HG02852 (cell line): ENCODE measurements around the gene TRAF3IP1.
A peak's percentile ranks its signal among the peaks of the same experiment; 100 is the strongest.

Experiments used
- ATAC-seq: cut with Tn5 transposase; IDR thresholded peaks from one replicate; pipeline ENCODE4 v1.9.1; 2021; ENCODE audit warnings: mild to moderate bottlenecking, moderate library complexity; ENCODE audit not compliant: unreplicated experiment

Gene TRAF3IP1

DNA sequence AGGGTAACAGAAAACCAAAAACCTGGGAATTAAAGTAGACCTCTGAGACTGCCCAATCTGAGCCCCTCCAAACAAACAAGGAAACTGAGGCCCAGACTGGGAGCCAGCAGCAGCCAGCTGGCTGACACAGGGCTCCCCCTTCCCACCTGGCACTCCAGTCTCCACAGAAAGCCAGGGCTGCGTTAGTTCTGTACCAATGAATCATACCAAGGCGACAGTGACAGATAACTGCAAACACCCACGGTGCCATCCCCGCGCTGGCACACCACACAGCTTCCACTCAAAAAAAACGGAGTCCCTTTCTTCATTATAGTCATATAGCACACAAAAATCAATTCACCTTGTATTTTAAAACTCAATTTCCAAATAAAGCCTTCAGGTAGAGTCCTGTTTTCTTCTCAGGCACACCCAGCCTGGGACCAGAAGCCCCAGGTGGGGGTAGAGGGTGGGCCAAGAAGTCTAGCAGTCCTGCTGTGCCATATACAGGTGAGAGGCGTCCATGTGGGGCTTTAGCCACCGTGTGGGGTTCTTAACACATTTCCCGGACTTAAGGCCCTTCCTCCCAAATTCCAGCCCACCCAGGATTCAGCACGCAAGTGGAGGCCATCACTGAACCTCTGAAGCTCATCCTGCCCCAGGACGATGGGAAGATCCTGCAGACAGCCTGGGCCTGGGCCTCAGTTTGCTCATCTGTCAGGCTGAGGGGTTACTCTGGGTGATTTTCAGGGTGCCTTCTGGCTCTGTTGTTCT lies 33.2 kb upstream of the TRAF3IP1 start:
- ATAC-seq, result no peak

- ATAC-seq, result peak; percentile 33
Measured at GRCh38 chr2:238287737-238288649, 32.3 kb upstream of the TRAF3IP1 start, which contains the start of gene PER2. PER2 (minus strand) TSS chr2:238288610; CDS start chr2:238277936, 10,674 bp downstream.

DNA sequence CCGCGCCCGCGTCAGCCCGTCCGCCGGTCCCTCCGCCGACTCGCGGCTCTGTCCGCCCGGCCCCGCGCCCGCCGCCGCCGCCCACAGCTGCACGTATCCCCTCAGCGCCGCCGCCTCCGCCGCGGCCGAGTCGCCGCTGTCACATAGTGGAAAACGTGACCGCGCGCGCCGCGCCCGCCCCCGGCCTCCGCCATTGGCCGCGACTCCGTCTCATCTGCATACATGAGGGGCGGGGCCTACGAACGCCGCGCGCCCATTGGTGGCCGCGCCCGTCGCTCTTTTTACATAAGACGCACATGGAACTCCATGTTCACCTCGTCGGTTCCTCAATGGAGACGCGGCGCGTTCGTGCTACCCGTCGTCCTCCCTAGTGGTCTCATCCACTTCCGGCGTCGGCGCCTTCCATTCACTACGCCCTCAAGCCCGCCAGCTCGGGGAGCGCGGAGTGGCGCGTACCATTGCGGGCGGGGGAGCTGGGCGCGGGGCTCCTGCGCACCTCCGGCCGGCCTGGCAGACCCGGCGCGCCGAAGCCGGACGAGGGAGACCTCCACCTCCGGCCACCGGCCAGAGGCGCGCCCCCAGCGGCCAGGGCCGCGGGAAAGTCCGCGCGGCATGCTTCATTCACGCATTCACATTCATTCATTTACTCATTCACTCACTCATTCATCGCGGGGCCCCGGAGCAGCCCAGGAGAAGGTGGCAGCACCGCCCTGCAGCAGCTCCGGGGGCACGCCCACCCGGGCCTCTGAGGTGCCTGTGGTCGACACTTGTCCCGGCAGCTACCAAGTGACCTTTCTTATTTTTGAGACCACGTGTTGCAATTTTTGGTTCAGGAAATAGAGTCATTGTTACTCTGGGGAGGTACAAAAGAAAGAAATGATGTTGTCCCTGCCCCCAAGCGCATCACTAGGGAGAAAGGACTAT lies 31.4 kb upstream of the TRAF3IP1 start:
- peak; percentile 90 for ATAC-seq

DNA sequence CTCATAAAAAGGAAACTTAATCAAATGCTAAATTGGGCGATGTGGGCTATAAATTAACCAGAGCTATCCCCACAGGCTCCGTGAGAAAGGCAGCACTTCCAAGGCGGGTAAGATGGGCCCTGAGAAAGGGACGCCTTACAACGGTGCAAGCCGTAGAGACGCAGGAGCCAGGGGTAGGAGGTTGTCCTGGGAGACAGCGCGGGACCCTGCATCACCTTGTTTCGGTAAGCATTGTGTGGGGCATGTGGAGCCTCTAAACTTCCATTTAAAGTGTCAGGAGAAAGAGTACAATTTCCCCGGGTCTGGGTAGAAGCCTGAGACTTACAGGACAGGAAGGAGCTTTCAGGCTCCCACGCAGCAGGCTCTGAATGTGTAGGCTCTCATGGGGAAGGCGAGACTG lies 30.7 kb upstream of the TRAF3IP1 start:
- ATAC-seq, result no peak

- no peak for ATAC-seq
Measured at GRCh38 chr2:238290091-238290509, 30.2 kb upstream of the TRAF3IP1 start.

DNA sequence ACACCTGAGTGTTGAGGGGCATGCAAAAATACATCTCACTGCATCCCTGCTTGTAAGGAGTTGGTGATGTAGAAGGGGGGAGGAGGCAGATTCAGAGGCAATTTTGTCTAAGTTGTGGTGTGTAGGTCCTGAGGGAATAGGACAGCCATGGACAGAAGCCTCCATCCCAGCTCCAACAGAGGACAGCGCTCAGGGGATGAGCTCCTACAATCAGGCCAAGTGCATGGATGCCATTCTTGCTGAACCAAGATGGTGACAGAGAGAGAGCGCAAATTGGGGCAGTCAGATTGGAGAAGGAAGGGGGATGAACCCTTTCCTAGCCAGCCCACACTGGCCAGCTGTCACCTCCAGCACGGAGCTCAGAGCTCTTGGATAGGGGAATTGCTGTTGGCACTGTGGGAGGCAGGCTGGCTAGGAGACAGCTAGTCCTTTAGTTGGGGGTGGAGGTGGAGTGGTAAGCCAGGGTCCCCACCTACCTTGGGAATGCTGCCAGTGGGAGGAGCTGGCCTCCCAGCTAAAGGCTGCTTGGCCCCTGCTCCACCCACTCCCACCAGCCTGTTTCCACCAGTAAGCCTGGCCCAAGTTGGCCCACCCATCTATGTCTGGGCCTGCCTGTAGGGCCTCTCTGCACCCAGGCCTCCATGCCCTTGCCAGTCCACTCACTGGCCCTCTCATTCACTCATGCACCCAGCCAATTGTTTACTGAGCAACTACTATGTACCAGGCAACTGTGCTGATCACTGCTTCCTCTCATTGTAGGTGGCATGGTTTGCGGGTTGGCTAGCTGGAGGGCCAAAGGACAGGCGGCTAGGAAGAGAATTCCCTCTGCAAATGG lies 29.4 kb upstream of the TRAF3IP1 start:
- no peak for ATAC-seq

DNA sequence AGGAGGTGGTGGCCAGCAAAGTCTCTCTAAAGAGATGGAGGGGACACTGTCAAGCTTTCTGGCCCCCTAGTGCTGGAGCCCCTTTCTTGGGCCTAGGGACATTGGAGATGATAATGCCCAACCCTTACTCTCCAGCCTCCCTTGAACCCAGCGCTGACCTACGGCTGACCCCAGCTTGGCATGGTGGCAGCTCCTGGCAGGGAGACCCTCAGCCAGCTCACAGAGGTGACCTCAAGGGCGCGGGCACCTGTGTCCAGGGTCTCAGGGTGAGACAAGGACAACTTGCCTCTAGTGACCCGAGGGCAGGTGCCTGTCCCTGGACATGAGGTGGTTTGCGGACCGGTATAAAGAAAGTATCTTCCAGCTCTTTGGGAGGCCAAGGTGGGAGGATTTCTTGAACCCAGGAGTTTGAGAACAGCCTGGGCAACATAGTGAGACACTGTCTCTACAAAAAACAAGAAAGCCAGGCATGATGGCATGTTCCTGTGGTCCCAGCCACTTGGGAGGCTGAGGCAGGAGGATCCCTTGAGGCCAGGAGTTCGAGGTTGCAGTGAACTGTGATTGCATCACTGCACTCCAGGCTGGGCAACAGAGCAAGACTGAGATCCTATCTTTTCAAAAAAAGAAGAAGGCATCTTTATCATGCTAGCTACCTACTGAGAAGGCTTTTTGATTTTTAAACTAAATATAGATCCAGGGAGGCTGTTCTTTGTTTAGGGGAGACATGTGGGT lies 28.6 kb upstream of the TRAF3IP1 start:
- ATAC-seq, result no peak

- ATAC-seq, result no peak
Measured at GRCh38 chr2:238294046-238294392, 26.3 kb upstream of the TRAF3IP1 start.

- ATAC-seq, result no peak
Measured at GRCh38 chr2:238294393-238295143, 25.8 kb upstream of the TRAF3IP1 start.

DNA sequence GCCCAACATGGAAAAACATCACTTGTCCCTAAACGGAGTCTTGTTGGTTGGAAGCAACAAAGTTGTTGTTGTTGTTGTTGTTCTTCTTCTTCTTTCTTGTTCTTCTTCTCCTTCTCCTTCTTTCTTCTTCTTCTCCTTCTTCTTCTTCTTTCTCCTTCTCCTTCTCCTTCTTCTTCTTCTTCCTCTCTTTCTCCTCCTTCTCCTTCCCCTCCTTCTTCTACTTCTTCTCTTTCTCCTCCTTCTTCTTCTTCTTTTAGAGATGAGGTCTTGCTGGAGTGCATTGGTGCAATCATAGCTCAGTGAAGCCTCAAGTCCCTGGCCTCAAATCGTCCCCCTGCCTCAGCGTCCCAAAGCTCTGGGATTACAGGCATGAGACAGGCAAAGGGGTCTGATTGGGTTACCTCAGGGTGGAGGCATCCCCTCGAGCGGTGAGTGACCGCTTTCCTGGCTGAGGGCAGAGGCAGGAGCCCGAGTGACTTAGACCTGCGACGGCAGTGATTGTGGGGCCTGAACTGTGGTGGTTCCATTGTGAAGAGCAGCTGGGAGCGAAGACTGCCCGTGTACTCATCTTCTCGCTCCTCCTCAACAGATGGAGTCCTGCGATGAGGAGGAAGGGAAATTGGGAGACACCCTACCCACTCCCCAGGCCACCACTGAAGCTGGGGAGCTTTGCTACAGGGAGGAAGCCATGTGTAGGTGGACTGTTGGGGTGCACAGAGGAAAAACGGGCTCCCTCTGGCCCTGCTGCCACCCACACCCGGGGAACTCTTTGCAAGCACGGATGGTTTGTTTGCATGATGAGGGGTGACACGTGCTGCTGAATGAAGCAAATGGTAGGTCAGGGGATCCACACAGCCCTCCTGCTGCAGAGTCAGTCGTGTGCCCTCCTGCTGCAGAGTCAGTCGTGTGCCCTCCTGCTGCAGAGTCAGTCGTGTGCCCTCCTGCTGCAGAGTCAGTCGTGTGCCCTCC lies 24.9 kb upstream of the TRAF3IP1 start:
- no peak for ATAC-seq

DNA sequence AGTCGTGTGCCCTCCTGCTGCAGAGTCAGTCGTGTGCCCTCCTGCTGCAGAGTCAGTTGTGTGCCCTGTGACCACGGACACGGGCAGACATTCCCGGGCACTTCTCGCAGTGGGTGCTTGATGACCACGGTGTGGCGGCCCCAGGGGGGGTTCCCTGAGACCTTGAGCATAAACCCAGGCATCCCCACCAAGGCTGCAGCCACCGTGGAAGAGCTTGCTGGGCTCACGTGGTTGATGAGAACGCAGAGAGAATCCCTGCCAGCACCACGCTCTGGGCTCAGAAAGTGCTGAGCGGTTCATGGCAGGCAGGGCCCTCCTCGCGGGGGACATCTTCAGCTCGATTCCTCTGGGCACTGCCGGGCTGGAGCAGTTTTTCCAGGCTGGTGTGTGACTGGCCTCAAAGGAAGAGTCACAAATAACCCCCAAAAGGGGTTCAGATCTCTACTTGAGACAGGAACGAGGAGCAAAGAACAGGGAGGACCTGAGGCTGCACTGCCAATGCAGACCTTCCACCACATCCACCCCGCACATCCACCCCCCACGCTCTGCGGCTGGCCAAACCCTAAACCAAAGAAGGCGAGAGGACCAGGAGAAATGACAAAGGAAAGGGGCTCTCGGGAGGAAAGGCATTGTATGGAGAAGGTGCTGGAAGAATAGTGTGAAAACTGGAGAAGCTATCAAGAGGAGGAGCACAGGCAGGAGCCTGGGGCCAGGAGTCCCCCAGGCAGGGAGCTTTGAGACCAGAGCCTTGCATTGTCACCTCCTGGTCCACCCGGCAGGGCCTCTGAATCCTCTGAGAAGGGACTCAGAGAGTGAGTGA lies 23.5 kb upstream of the TRAF3IP1 start:
- no peak for ATAC-seq

GRCh38 chr2:238299803-238300202 lies 20.5 kb upstream of the TRAF3IP1 start:
- no peak for ATAC-seq

DNA sequence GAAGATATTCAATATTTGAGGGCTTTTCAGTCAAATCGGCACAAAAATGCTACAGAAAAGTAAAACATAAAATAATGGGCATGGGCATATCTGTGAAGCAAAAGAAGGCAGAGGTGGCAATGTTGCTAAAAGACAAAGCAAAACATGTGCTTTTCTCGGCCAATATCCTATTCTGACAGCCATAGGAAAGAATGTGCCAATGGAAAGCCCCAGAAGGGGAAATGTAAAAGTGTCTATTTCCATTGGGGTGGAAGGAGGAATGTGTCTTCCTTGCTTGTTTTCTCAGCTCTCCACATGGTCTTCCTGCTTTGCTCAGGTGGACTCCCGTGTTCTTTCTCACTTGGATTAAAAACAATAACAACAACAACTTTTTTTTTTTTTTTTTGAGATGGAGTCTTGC lies 18.2 kb upstream of the TRAF3IP1 start:
- no peak for ATAC-seq

GRCh38 chr2:238302751-238303150 lies 17.6 kb upstream of the TRAF3IP1 start:
- ATAC-seq, result no peak

DNA sequence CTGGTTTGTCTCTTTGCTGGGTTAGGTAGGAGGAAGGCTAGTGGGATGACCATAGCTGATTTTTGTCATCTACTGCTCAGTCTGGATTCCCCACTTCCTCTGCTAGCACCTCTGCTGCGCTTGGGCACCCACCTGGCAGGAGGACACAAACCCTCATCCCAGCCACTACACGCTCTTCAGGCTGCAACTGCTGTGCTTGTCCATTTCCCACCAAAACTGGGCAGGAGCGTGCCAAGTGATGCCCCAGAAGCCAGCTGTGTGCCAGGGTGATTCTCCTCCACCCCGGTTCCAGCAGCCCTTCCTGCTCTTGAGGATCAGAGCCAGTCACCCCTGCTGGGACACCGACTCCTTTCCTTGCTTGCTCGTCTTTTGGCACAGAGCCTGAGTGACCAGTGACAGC lies 16.2 kb upstream of the TRAF3IP1 start:
- ATAC-seq, result no peak

GRCh38 chr2:238305092-238305862 lies 15.0 kb upstream of the TRAF3IP1 start:
- no peak for ATAC-seq
